GM23338 (cell line): ENCODE results near the gene MRPL27. TPM values are rescaled to one million over a fixed set of nuclear protein-coding genes. Genes with fewer than 3 reads are reported as not detected.

ENCODE experiments used
- ATAC-seq: fragments of 200-7000 bp; cut with Tn5 transposase; 3 replicates; pipeline ENCODE4 v1.9.1; 2020
- DNase-seq: peaks from one replicate; pipeline ENCODE4 v3.0.0-alpha.2; 2015; ENCODE audit warnings: low spot score
- H2AFZ ChIP-seq: fragments of 200-600 bp; sonication (generic); 2 replicates; pipeline ENCODE4 v1.8.0; 2016; ENCODE audit warnings: antibody characterized with exemption, mild to moderate bottlenecking, moderate library complexity
- H3F3A ChIP-seq: fragments of 200-600 bp; sonication (generic); replicated peaks from 2 replicates; pipeline ENCODE4 v1.8.0; 2017; ENCODE audit warnings: antibody characterized with exemption, mixed run types, low read depth
- H3K27ac ChIP-seq: fragments of 200-600 bp; sonication (generic); 2 replicates; pipeline ENCODE4 v1.6.1; 2016; ENCODE audit warnings: low read depth
- H3K27me3 ChIP-seq: fragments of 200-600 bp; sonication (generic); 2 replicates; pipeline ENCODE4 v1.8.0; 2016; ENCODE audit warnings: mild to moderate bottlenecking, mixed run types, moderate library complexity; ENCODE audit not compliant: insufficient read depth
- H3K36me3 ChIP-seq: fragments of 200-600 bp; sonication (generic); 2 replicates; pipeline ENCODE4 v1.8.0; 2016; ENCODE audit warnings: mild to moderate bottlenecking; ENCODE audit not compliant: insufficient read depth
- H3K4me1 ChIP-seq: fragments of 200-600 bp; sonication (generic); 2 replicates; pipeline ENCODE4 v1.8.0; 2016; ENCODE audit warnings: mild to moderate bottlenecking, moderate library complexity; ENCODE audit not compliant: insufficient read depth
- H3K4me2 ChIP-seq: fragments of 200-600 bp; sonication (generic); 2 replicates; pipeline ENCODE4 v1.7.1; 2017; ENCODE audit warnings: mixed run types
- H3K4me3 ChIP-seq: fragments of 200-600 bp; sonication (generic); 2 replicates; pipeline ENCODE4 v1.6.1; 2016; ENCODE audit warnings: mixed run types
- H3K79me2 ChIP-seq: fragments of 200-600 bp; sonication (generic); replicated peaks from 2 replicates; pipeline ENCODE4 v1.8.0; 2017; ENCODE audit warnings: mild to moderate bottlenecking; ENCODE audit not compliant: insufficient read depth
- H3K9me2 ChIP-seq: fragments of 200-600 bp; sonication (generic); 2 replicates; pipeline ENCODE4 v1.8.0; 2017; ENCODE audit not compliant: insufficient read depth
- H4K20me1 ChIP-seq: fragments of 200-600 bp; sonication (generic); replicated peaks from 2 replicates; pipeline ENCODE4 v1.8.0; 2017; ENCODE audit warnings: mild to moderate bottlenecking; ENCODE audit not compliant: insufficient read depth
- H3K27ac Mint-ChIP-seq: 2 replicates; pipeline ENCODE4 v1.8.0; 2020; ENCODE audit warnings: inconsistent platforms, mild to moderate bottlenecking, moderate library complexity, mixed read lengths
- H3K27me3 Mint-ChIP-seq: 3 replicates; pipeline ENCODE4 v1.8.0; 2022; ENCODE audit warnings: low read depth, mild to moderate bottlenecking, moderate library complexity, mixed read lengths, inconsistent platforms; ENCODE audit not compliant: insufficient read depth, poor library complexity
- H3K36me3 Mint-ChIP-seq: 3 replicates; pipeline ENCODE4 v1.8.0; 2021; ENCODE audit warnings: low read depth, mild to moderate bottlenecking, inconsistent platforms, moderate library complexity, mixed read lengths
- H3K4me1 Mint-ChIP-seq: 3 replicates; pipeline ENCODE4 v1.8.0; 2020; ENCODE audit warnings: mild to moderate bottlenecking, inconsistent platforms, mixed read lengths
- H3K4me3 Mint-ChIP-seq: 3 replicates; pipeline ENCODE4 v1.8.0; 2021; ENCODE audit warnings: moderate library complexity, mild to moderate bottlenecking, inconsistent platforms, mixed read lengths
- H3K9me3 Mint-ChIP-seq: 3 replicates; pipeline ENCODE4 v1.8.0; 2020; ENCODE audit warnings: moderate library complexity, mild to moderate bottlenecking, inconsistent platforms, mixed read lengths
- CREB1 ChIP-seq: fragments of 250-450 bp; sonication (Bioruptor Pico); IDR thresholded peaks from 2 replicates; pipeline ENCODE4 v1.5.0; 2020; ENCODE audit warnings: low read depth, mild to moderate bottlenecking, moderate library complexity
- CTCF ChIP-seq, 2 experiments: fragments of 200-600 bp in 1 of 2; sonication (generic) in 1 of 2; conservative IDR thresholded peaks; 2 replicates each; pipeline versions ENCODE4 v1.5.1 to v1.6.1; 2016 to 2017; ENCODE audit warnings: antibody characterized with exemption in 2 of 2, low read depth in 2 of 2, mild to moderate bottlenecking in 2 of 2, moderate library complexity in 1 of 2
- ETS1 ChIP-seq: IDR thresholded peaks from 2 replicates; pipeline ENCODE4 v1.6.1; 2016; ENCODE audit warnings: antibody characterized with exemption
- EZH2phosphoT487 ChIP-seq: fragments of 200-600 bp; sonication (generic); IDR thresholded peaks from one replicate; pipeline ENCODE4 v1.8.1; 2018; ENCODE audit warnings: antibody characterized with exemption; ENCODE audit not compliant: unreplicated experiment
- JUNB ChIP-seq: IDR thresholded peaks from one replicate; pipeline ENCODE4 v1.6.1; 2016; ENCODE audit warnings: antibody characterized with exemption; ENCODE audit not compliant: unreplicated experiment
- NANOG ChIP-seq: IDR thresholded peaks from 2 replicates; pipeline ENCODE4 v1.6.1; 2016; ENCODE audit warnings: antibody characterized with exemption, borderline replicate concordance
- REST ChIP-seq: IDR thresholded peaks from one replicate; pipeline ENCODE4 v1.6.1; 2018; ENCODE audit warnings: antibody characterized with exemption; ENCODE audit not compliant: unreplicated experiment
- ZNF331 ChIP-seq: fragments of 250-450 bp; sonication (Bioruptor Pico); IDR thresholded peaks from 2 replicates; pipeline ENCODE4 v1.5.0; 2020; ENCODE audit warnings: low read depth, mild to moderate bottlenecking, moderate library complexity
- ZNF462 ChIP-seq: fragments of 250-450 bp; sonication (Bioruptor Pico); IDR thresholded peaks from 2 replicates; pipeline ENCODE4 v1.5.0; 2020; ENCODE audit warnings: mild to moderate bottlenecking, moderate library complexity
- polyA plus RNA-seq: library from polyadenylated mRNA; unstranded; fragments of >200 nt; fragmentation: Nextera tagmentation; extraction: Ambion mirVana; gene quantifications from 2 replicates; pipeline ENCODE4 v1.2.1, GENCODE V29; 2016
- total RNA-seq: library from RNA; depleted of rRNA; stranded (reverse); fragments of >200 nt; shearing (Covaris generic); gene quantifications from 2 replicates; pipeline ENCODE4 v1.2.3, GENCODE V29; 2014

The MRPL27 gene
- total and polyA plus RNA-seq, 2 experiments from 2014 or later = 74.3 to 227 TPM

GRCh38 chr17:50394711-50395110 lies 21.7 kb upstream of the MRPL27 start:
- no peak for DNase-seq
- Mint-ChIP-seq H3K36me3 (peaks cover 53% of the 10 kb centered on the region), H3K27ac (no peak overlapping the region), H3K4me3 (0 out of 3 replicates have a peak overlapping the region, but pooled peaks have one; percentile 32), H3K4me1 (peaks cover 10% of the 10 kb centered on the region), H3K27me3 (peaks cover 2% of the 10 kb centered on the region), H3K9me3 (peaks cover 9% of the 10 kb centered on the region; the same call in 1 of the 3 replicates)
- Histone ChIP-seq H3K4me3 (no peak overlapping the region), H2AFZ (no peak overlapping the region), H3K27ac (no peak overlapping the region), H3K4me2 (no peak overlapping the region), H4K20me1 (peaks cover 27% of the 10 kb centered on the region), H3K27me3 (no peaks in the 10 kb centered on the region), H3F3A (no peaks in the 10 kb centered on the region), H3K9me2 (no peaks in the 10 kb centered on the region), H3K79me2 (peaks cover 25% of the 10 kb centered on the region), H3K36me3 (peaks cover 34% of the 10 kb centered on the region), H3K4me1 (peaks cover 4% of the 10 kb centered on the region; the same call in 1 of the 2 replicates)
- TF ChIP-seq EZH2phosphoT487 (no peak), NANOG (no peak), CTCF (conservative IDR thresholded peaks at IDR 0.05; ENCODE audit: low read depth in 2 of 2) (no peak), ZNF331 (CRISPR knock-in tag) (no peak), ZNF462 (CRISPR knock-in tag) (no peak), JUNB (no peak), REST (no peak), CREB1 (CRISPR knock-in tag) (no peak), ETS1 (no peak)
- no peak for ATAC-seq
